Vagina (tissue), 2 donors: ENCODE data around the gene ZNF490.

Experiments
- CTCF ChIP-seq, 3 experiments: fragments of 450-650 bp in 2 of 3; fragments of 200-600 bp in 1 of 3; sonication (generic) in 1 of 3; IDR thresholded peaks; one replicate each; pipeline ENCODE4 v1.5.1; 2017 to 2019; ENCODE audit warnings: antibody characterized with exemption in 3 of 3, mild to moderate bottlenecking in 2 of 3, moderate library complexity in 2 of 3
- POLR2A ChIP-seq, 2 donors: fragments of 450-650 bp; IDR thresholded peaks; one replicate each; pipeline ENCODE4 v1.6.1; 2017; ENCODE audit warnings: antibody characterized with exemption in 2 of 2, mild to moderate bottlenecking in 2 of 2, moderate library complexity in 2 of 2
- POLR2AphosphoS5 ChIP-seq, 2 donors: sonication (generic); formaldehyde crosslinking; IDR thresholded peaks; one replicate each; pipeline ENCODE4 v1.9.0; 2017; ENCODE audit warnings: antibody characterized with exemption in 2 of 2, mild to moderate bottlenecking in 2 of 2, low read depth in 1 of 2; ENCODE audit not compliant: insufficient read depth in 1 of 2

DNA sequence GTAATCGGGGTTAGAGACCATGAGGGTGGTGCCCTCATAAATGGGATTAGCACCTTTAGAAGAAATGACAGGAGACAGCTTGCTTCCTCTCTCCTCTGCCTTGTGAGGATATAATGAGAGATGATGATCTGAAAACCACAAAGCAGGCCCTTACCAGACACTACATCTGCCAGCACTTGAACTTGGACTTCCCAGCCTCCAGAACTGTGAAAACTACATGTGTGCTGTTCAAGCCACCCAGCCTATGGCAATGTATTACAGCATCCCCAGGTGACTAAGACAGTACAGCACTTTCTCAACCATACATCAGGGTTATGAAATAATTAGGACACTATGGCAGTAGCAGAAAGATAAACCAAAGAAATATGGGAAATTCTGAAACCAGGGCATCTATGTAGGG lies 66.8 kb downstream of the ZNF490 start:
- TF ChIP-seq CTCF (IDR thresholded peaks at IDR 0.05), result no peak
- no peak for TF ChIP-seq POLR2AphosphoS5 (IDR thresholded peaks at IDR 0.05; ENCODE audit: insufficient read depth in 1 of 2, low read depth in 1 of 2)
- TF ChIP-seq POLR2A (IDR thresholded peaks at IDR 0.05), result no peak
